Transverse colon (tissue), 4 donors: ENCODE data around the gene SMAD5. TPM values are rescaled to one million over a fixed set of nuclear protein-coding genes. Genes with fewer than 3 reads are reported as not detected.

Experiments
- DNase-seq: peaks from one replicate; pipeline ENCODE4 v3.0.0-alpha.2; 2019
- H3K27ac ChIP-seq, 4 donors: fragments of 200-600 bp; sonication (generic); 2 replicates each; pipeline ENCODE4 v1.5.1; 2016 to 2018; ENCODE audit warnings: inconsistent platforms in 4 of 4
- H3K27me3 ChIP-seq: fragments of 200-600 bp; sonication (generic); 2 replicates; pipeline ENCODE4 v1.5.1; 2017; ENCODE audit warnings: inconsistent platforms
- H3K36me3 ChIP-seq, 4 donors: fragments of 200-600 bp; sonication (generic); 2 replicates each; pipeline ENCODE4 v1.5.1; 2017 to 2019; ENCODE audit warnings: inconsistent platforms in 4 of 4
- H3K4me1 ChIP-seq, 4 donors: fragments of 200-600 bp; sonication (generic); 2 replicates each; pipeline ENCODE4 v1.5.1; 2017 to 2020; ENCODE audit warnings: inconsistent platforms in 4 of 4
- H3K4me3 ChIP-seq, 4 donors: fragments of 200-600 bp; sonication (generic); 1 replicate in 1 of 4; 2 replicates in 3 of 4; pipeline versions ENCODE4 v1.5.1 to v1.6.1; 2017 to 2019; ENCODE audit warnings: inconsistent platforms in 4 of 4
- H3K9me3 ChIP-seq, 2 donors: fragments of 200-600 bp; sonication (generic); 2 replicates each; pipeline ENCODE4 v1.5.1; 2017 to 2019; ENCODE audit warnings: inconsistent platforms in 2 of 2
- CTCF ChIP-seq, 5 experiments: fragments of 200-600 bp in 3 of 5; fragments of 450-650 bp in 2 of 5; sonication (generic) in 3 of 5; IDR thresholded peaks; 1 replicate in 2 of 5; 2 replicates in 3 of 5; pipeline ENCODE4 v1.5.1; 2016 to 2017; ENCODE audit warnings: antibody characterized with exemption in 5 of 5, inconsistent platforms in 3 of 5, mild to moderate bottlenecking in 2 of 5, moderate library complexity in 1 of 5
- EP300 ChIP-seq: sonication (generic); formaldehyde crosslinking; IDR thresholded peaks from one replicate; pipeline ENCODE4 v1.6.1; 2017; ENCODE audit warnings: antibody characterized with exemption, low read depth
- POLR2A ChIP-seq: fragments of 450-650 bp; IDR thresholded peaks from one replicate; pipeline ENCODE4 v1.6.1; 2016; ENCODE audit warnings: antibody characterized with exemption, mild to moderate bottlenecking, moderate library complexity
- POLR2AphosphoS5 ChIP-seq, 3 donors: sonication (generic); formaldehyde crosslinking; IDR thresholded peaks; one replicate each; pipeline ENCODE4 v1.6.1; 2016; ENCODE audit warnings: antibody characterized with exemption in 3 of 3
- WGBS, 2 donors: methylation state at CpG; one replicate each; pipeline ENCODE4 v1.1.5; 2018; ENCODE audit warnings: low coverage in 1 of 2; 5-methylcytosine and 5-hydroxymethylcytosine counted together
- in situ Hi-C, 4 donors: fragments of 200-750 bp; cut with MboI; loops; one replicate each; pipeline versions ENCODE4 v1.15.0 to v1.15.1; 2017; ENCODE audit warnings: low sequenced_read_pairs in 3 of 4, low pct_ligation_motif_present in 1 of 4, low pct_unique_long_range_greater_than_20kb in 1 of 4
- intact Hi-C: fragments of 100-400 bp; cut with DNase I; formaldehyde crosslinking; loops from one replicate; pipeline ENCODE4 v1.15.1; 2023; ENCODE audit warnings: low total_unique reads
- total RNA-seq, 4 donors: library from RNA; depleted of rRNA; stranded (reverse); fragments of >200 nt; gene quantifications; one replicate each; pipeline ENCODE4 v1.1.0, GENCODE V29; 2016

SMAD5 gene
- total RNA-seq, 4 donors from 2014 or later: 14.2 to 272 (median 32.7) TPM

- Histone ChIP-seq H3K27ac (peak overlapping the region; percentile 98 to 100 (median 98)), H3K27me3 (no peaks in the 10 kb centered on the region), H3K36me3 (no peaks in the 10 kb centered on the region), H3K9me3 (no peaks in the 10 kb centered on the region), H3K4me1 (peaks cover 14 to 47% (median 27%) of the 10 kb centered on the region in 4 donors), H3K4me3 (peak overlapping the region in 3 of 4 donors; percentile 70 to 96 (median 79))
- intact Hi-C loops: loop anchor here (5.0 kb wide), 1 partner anchor 757 kb away; no protein-coding TSS in a partner anchor
- no peak for DNase-seq
- in situ Hi-C loops: no loop called here
- WGBS, 2 donors: 4 to 6% methylated on average over 5 of the region's 5 CpGs
- TF ChIP-seq CTCF (IDR thresholded peaks at IDR 0.05) (no peak), EP300 (no peak), POLR2A (no peak), POLR2AphosphoS5 (IDR thresholded peaks at IDR 0.05) (no peak)
These were observed 1.3 kb downstream of the SMAD5 start for GRCh38 chr5:136133922-136134379.

GRCh38 chr5:136134653-136135052 is 2.0 kb downstream of the SMAD5 start:
- no peak overlapping the region for H3K4me3 ChIP-seq
- H3K9me3 ChIP-seq: no peaks in the 10 kb centered on the region
- peaks cover 14 to 47% (median 28%) of the 10 kb centered on the region in 4 donors for H3K4me1 ChIP-seq
- no peaks in the 10 kb centered on the region for H3K36me3 ChIP-seq
- DNase-seq: no peak
- H3K27me3 ChIP-seq: no peaks in the 10 kb centered on the region
- WGBS, 2 donors: 41 to 50% methylated on average over 1 of the region's 1 CpG
- peak overlapping the region in 3 of 4 donors; percentile 12 to 98 (median 98) for H3K27ac ChIP-seq
- intact Hi-C loops (loop anchor here (5.0 kb wide), 1 partner anchor 757 kb away; no protein-coding TSS in a partner anchor), in situ Hi-C loops (no loop called here)
- TF ChIP-seq CTCF (IDR thresholded peaks at IDR 0.05) (no peak), POLR2A (no peak), EP300 (no peak)

GRCh38 chr5:136135536-136135935 is 2.9 kb downstream of the SMAD5 start:
- no peaks in the 10 kb centered on the region for H3K27me3 ChIP-seq
- no peaks in the 10 kb centered on the region for H3K9me3 ChIP-seq
- no peak overlapping the region for H3K4me3 ChIP-seq
- TF ChIP-seq POLR2A: no peak
- TF ChIP-seq POLR2AphosphoS5 (IDR thresholded peaks at IDR 0.05): no peak
- TF ChIP-seq CTCF (IDR thresholded peaks at IDR 0.05): no peak
- no peak for TF ChIP-seq EP300
- 47 to 68% methylated on average over 2 of the region's 2 CpGs for WGBS, 2 donors
- H3K4me1 ChIP-seq: peaks cover 14 to 51% (median 30%) of the 10 kb centered on the region in 4 donors
- H3K36me3 ChIP-seq: no peaks in the 10 kb centered on the region
- no peak overlapping the region for H3K27ac ChIP-seq
- intact Hi-C loops (no loop called here), in situ Hi-C loops (no loop called here)
- no peak for DNase-seq

GRCh38 chr5:136137497-136138220 is 5.0 kb downstream of the SMAD5 start:
- H3K27me3 ChIP-seq: no peaks in the 10 kb centered on the region
- no peak for TF ChIP-seq CTCF (IDR thresholded peaks at IDR 0.05)
- no peak for TF ChIP-seq EP300
- no peak for TF ChIP-seq POLR2A
- TF ChIP-seq POLR2AphosphoS5 (IDR thresholded peaks at IDR 0.05): no peak
- intact Hi-C loops: no loop called here
- H3K36me3 ChIP-seq: no peaks in the 10 kb centered on the region
- no peak overlapping the region for H3K4me3 ChIP-seq
- WGBS, 2 donors: 66 to 71% methylated on average over 1 to 2 of the region's 2 CpGs
- H3K4me1 ChIP-seq: peaks cover 22 to 63% (median 30%) of the 10 kb centered on the region in 4 donors
- in situ Hi-C loops: no loop called here
- no peak for DNase-seq
- H3K9me3 ChIP-seq: no peaks in the 10 kb centered on the region
- no peak overlapping the region for H3K27ac ChIP-seq
